ENCODE data around the gene ADA.

Gene ADA

GRCh38 chr20:44621939-44622338, 29.6 kb downstream of the ADA start:
- no peak for DNase-seq

- no peak for DNase-seq
These were observed 30.2 kb downstream of the ADA start for GRCh38 chr20:44621325-44621724.

- no peak for DNase-seq
These were observed 31.5 kb downstream of the ADA start for GRCh38 chr20:44620030-44620429.

GRCh38 chr20:44619294-44619693, 32.2 kb downstream of the ADA start:
- DNase-seq = no peak

- DNase-seq = no peak
These were observed 33.2 kb downstream of the ADA start for GRCh38 chr20:44618318-44618731.

- DNase-seq = no peak
These were observed 34.9 kb downstream of the ADA start for GRCh38 chr20:44616604-44616964.

GRCh38 chr20:44615876-44616603, 35.5 kb downstream of the ADA start:
- DNase-seq = no peak

GRCh38 chr20:44615169-44615791, 36.2 kb downstream of the ADA start:
- no peak for DNase-seq

- DNase-seq = no peak
These were observed 37.0 kb downstream of the ADA start for GRCh38 chr20:44614525-44614924.

- no peak for DNase-seq
These were observed 37.9 kb downstream of the ADA start for GRCh38 chr20:44613575-44613974.

GRCh38 chr20:44610313-44610962, 41.1 kb downstream of the ADA start:
- no peak for DNase-seq

- DNase-seq = peak; percentile 18
These were observed 41.8 kb downstream of the ADA start for GRCh38 chr20:44609516-44610312.

- no peak for DNase-seq
These were observed 42.4 kb downstream of the ADA start for GRCh38 chr20:44609006-44609515.

- DNase-seq = no peak
These were observed 44.6 kb downstream of the ADA start for GRCh38 chr20:44606725-44607441.

- no peak for DNase-seq
These were observed 48.2 kb downstream of the ADA start for GRCh38 chr20:44603327-44603726.

- no peak for DNase-seq
These were observed 49.7 kb downstream of the ADA start for GRCh38 chr20:44601801-44602204.

GRCh38 chr20:44601236-44601671, 50.2 kb downstream of the ADA start:
- no peak for DNase-seq

- no peak for DNase-seq
These were observed 50.7 kb downstream of the ADA start for GRCh38 chr20:44600758-44601201.

GRCh38 chr20:44600301-44600700, 51.2 kb downstream of the ADA start:
- no peak for DNase-seq

GRCh38 chr20:44599715-44600114, 51.8 kb downstream of the ADA start:
- no peak for DNase-seq

- DNase-seq = no peak
These were observed 52.8 kb downstream of the ADA start for GRCh38 chr20:44598423-44599305.

All from NCI-H2081 treated with DMSO at 0.1 percent for 48 hours (cell line).